SU-DHL-6 (cell line): ENCODE results near the gene HPS5.

Source experiments
- CTCF ChIP-seq: fragments of 200-600 bp; sonication (generic); IDR thresholded peaks from one replicate; pipeline ENCODE4 v1.5.1; 2017; ENCODE audit warnings: antibody characterized with exemption, mild to moderate bottlenecking, low read length, moderate library complexity; ENCODE audit not compliant: insufficient read depth, poor library complexity, severe bottlenecking
- EZH2phosphoT487 ChIP-seq: fragments of 200-600 bp; sonication (generic), shearing (Covaris generic); conservative IDR thresholded peaks from 2 replicates; pipeline ENCODE4 v1.6.1; 2018; ENCODE audit warnings: mild to moderate bottlenecking, antibody characterized with exemption, low read length, moderate library complexity, mixed read lengths

- TF ChIP-seq CTCF (no peak), EZH2phosphoT487 (no peak)
Measured at GRCh38 chr11:18288911-18289310, 33.0 kb downstream of the HPS5 start.
